CD4-positive, alpha-beta T cell treated with Interleukin-4 for 4 hours (primary cell): ENCODE measurements around the gene PHLPP1.

Experiments used
- DNase-seq: peaks from one replicate; pipeline ENCODE4 v3.0.0-alpha.2; 2020

PHLPP1 gene

DNA sequence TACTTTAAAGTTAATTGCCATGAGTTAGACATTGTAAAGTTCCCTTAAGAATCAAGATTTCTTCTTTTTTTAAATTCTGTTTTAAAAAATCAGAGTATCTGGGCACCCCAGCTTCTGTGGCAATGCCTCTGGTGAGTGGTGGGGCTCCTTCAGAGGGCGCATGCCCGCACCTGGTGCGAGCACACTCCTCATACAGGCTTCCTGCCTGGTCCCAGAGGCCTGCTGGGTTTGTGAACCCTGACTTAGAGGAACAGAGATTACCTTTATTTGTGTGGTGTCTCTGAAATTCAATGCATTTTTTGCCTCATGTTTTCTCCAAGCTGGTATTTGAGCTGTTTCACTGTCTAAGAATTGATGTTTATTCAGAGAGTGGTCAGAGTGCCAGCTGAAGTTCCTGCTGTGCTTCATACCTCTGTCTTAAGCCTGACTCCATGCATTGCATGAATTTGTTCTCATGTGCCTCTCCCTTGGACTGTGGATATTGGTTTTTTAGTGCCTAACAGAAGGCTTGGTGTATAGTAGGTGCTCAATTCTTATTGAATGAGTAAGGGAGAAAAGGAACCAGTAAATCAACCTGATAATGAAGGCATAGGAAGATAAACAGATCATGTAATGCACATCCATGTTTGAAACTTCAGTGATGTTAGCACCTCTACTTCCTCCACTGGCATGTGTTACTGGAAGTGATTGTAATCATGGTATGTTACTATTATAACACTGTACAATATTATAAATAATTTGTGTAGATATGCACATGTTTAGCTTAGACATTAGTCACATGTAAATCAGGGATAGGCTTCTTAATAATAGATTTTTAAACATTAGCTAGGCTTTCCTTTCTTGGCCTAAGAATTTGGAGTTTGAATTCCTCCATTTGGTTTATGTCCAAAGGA lies 29.0 kb downstream of the PHLPP1 start:
- no peak for DNase-seq

DNA sequence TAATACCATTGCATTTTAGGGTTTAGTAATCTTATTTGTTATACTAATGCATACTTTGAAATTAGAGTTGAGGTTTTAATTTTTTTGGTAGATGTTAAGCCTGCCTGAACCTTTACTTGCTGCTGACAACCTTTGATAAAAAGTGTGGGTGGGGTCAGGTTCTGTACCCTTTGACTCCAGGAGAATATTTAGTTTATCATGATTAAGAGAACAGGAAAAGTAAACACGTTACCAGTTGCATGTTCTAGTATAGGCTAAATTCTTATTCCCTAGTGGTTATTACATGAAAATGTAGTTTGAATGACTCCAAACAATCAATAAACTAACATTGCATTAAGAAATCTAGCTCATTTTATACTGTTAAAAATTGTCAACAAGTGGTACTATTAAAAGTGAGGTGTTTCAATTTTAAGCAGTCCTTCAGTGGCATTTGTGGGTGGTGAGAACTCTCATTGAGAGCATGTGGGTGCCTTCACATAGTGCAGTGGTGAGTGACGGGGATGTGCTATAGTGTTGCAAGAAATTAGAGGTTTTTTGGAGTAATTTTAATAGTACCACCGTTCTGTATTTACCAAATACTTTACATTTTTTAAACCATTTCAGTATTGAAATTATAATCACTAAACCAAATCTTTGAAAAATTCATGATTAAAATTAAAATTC lies 29.9 kb downstream of the PHLPP1 start:
- no peak for DNase-seq

DNA sequence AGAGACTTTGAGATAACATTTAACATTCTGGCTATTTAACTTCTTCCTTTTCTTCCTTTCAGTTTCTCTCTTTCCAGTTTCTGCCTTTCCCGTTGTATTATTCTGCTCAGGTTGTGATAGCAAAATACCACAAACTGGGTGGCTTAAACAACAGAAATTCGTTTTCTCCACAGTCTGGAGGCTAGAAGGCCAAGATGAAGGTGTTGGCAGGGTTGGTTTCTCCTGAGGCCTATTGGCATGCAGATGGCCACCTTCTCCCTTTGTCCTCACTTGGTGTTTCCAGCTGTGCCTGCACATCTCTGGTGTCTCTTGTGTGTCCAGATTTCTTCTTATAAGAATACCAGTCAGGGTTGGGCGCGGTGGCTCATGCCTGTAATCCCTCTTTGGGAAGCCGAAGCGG lies 34.0 kb downstream of the PHLPP1 start:
- no peak for DNase-seq

DNA sequence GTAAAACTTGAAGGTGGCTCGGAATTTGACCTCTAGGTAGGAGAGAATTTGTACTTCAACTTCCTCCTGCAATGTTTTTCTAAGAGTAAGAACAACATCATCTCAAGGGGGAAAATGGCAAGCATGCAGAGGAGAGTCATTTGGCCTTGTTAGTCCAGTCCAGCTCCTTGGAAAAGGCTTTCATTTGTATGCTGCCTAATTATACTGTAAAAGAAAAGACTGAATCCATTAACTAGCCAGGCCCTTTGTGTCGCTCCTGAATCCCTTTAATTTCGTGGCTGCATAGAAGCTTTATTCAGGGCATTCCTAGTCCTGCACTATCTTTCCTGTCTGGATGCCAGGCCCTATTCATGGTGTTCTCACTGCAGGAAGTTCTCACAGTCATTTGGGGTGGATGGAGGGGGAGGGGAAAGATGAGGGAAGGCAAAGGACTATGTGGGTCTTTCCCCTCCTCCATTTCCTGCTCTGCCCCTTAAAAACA lies 36.0 kb downstream of the PHLPP1 start:
- no peak for DNase-seq

DNA sequence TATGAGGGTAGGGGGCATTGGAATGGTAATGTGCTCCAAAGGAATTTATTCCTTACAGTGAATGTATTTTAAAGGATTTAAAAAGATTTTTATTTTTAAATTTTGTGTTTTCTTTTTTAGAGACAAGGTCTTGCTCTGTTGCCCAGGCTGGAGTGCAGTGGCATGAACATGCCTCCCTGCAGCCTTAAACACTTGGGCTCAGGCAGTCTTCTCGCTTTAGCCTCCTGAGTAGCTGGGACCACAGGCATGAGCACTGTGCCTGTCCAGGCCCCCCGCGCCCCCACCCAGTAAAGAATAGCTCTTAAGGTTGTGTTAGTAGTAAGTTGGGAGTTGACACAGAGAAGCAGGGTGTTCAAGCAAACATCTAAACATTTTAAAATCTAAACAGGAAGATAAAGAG lies 36.6 kb downstream of the PHLPP1 start:
- DNase-seq = no peak

DNA sequence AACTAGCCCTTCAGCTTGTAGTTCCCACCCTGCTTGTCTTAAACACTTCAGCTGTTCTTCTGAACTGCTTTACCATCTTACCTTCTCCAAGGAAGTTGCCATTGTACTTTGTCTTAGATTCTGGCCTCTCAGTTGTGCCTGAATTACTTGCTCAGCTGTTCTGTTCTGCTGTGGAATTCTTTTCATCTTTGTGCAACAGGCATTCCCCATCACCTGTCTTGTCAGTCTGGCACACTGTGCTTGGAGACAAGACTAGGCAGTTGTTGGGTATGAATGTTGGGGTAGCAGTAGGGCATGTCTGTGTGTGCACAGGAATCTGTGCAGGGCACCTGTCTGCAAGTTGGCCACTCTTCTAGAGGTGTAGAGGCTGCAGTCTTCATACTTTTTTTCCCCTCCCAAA lies 38.7 kb downstream of the PHLPP1 start:
- no peak for DNase-seq

DNA sequence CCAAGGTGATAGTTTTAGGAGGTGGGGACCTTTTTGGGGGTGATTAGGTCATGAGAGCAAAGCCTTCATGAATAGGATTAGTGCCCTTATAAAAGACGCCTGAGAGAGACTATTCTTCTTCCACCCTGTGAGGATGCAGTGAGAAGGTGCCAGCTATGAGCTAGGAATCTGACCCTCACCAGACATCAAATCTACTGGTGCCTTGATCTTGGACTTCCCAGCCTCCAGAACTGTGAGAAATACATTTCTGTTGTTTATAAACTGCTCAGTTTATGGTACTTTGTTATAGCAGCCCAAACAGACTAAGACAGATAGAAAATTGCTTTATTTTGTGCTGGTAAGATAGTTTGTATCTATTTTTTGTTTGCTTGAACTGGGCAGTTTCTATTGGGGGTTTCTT lies 40.1 kb downstream of the PHLPP1 start:
- DNase-seq = no peak

DNA sequence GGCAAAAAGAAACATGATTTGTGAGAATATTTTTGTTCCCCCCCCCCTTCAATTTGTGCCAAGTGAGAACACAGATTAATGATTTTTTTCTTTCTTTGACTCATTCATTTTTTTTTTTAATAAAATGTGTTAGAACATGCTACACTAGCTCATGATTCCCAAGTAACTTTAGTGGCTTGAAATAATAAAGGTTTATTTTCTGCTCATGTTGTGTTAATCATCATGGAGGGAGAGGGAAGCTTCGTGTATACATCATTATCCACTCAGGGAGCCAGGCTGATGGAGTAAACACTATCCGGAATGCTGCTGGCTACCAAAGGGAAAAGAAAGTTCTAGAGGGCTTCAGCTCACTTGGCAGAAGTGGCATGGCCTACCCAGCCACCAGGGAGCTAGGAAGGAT lies 40.6 kb downstream of the PHLPP1 start:
- no peak for DNase-seq

DNA sequence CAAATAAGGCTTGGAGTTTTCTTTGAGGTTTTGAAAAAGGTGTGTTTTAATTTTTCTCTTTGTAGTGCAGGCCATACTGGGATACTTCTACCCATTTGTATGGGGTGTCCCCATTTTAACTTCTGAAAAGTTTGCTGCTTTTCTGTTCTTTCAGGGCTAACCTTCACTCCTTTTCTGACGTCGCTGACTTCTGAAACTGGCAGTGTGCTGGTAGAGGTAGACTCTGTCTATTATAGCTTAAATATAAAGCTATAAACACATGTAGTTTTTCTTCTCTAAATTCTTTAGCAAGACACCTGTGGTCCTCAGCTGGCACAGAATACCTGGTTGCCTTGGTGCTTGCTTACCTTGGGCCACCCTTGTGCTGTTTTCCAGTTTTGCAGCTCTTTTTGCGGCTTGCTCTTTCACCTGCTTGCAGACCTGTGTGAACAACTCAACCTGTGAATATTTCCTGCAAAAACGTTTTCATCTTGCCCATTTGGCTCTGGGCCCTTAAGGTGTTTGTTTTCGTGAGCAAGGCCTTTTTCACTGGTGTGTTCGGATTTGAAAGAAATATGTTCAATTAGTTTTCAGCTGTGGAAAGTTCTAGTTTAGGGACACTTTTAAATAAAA lies 42.2 kb downstream of the PHLPP1 start:
- DNase-seq = no peak

DNA sequence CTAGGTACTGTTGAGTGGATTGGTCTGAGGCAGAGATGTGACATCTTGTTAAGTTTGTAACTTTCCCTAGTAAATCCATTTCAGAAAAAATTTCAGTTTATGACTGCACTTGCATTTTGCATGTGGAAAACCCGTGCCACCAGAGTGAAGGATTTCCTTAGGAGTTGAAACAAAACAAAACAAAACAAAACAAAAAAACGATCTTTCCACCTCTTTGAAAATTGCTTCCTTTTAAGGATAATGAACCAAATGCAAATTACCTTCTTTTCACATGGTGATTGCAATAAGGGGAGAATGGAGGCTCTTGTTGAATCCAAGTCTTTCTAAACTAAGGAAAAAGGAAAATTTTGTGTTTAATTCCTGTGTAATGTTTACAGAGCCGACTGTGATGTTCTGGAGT lies 43.2 kb downstream of the PHLPP1 start:
- DNase-seq = no peak

DNA sequence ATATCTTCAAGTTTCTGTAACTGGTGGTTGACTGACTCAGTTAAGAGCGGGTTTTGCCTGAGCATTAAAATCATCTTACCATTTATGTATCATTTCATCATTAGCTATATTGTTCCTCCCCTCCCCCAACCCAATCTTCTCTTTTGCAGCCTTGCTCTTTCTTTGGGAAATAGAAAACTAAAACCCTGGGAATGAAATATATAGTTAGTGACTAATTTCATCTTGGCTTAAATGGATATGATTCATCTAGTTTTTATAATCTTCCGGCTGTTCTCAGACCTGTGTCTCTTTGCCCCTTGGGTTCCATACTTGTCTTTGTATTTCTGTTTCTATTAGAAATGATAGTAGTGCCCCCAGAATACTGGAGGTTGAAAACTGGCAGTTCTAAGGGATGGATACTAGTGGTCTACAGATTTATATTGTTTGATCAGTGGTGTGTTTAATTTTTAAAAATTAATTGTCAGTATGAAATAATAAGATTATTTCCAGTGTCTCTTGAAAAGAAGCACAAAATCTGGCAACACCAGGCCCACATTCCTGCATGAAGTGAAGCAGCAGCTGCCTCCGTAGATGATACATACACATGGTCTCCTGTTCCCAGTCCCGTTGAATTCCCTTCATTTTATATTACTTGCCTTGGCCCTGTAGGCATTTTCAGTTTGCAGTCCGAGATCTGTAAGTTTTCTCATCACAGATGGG lies 44.5 kb downstream of the PHLPP1 start:
- DNase-seq = no peak

DNA sequence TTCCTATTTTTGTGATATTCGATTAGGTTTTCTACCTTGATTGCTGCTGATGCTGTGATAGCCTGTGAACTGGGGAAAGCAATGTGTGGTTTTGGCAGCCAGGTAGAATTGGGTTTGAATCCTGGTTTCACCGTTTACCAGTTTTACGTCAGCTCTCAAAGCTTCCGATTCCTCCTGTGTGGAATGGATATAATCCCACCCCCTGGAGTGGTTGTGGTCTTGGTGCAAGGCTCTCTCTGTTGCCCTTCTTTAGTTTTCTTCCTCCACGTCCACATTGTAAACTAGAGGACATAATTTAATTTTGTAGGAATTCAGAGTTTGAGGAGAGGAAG lies 45.0 kb downstream of the PHLPP1 start:
- no peak for DNase-seq

DNA sequence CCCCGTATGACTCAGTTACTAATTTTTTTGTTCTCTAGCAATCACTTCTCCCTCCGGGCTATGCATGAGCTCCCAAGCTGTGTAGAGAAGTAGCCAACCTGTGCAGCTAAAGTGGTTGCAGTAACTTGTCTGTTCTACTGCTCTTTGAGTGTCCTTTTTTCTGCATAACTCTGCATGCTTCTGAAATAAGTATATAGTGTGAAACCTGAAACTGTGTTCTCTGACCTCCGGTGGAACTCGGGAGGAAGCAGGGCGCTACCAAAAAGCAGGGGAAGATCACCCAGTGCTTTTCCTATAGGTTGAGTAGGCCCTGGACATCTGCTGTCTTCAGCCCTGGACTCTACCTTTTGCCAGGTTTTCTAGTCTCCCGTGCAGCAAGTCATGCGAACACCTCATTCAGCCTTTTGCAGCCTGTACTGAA lies 47.8 kb downstream of the PHLPP1 start:
- no peak for DNase-seq

DNA sequence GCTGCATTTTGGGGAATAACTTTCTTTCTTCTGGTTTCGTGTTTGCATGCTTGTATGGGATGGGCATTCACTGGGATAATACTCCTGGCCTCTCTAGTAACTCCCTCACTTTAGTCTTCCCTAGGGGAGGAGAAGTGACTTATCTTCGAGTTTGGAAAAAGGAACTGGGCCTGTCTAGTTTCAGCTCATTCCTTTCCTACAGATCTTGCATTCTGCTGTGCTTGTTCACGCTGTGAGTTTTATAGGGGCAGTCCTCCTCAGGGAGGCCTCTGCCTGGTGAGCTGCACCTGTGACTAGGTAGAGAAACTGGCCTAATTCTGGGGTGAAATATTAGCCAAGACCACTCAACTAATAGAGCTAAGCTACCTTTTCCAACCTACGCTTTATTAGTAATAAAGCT lies 50.9 kb downstream of the PHLPP1 start:
- DNase-seq = no peak

DNA sequence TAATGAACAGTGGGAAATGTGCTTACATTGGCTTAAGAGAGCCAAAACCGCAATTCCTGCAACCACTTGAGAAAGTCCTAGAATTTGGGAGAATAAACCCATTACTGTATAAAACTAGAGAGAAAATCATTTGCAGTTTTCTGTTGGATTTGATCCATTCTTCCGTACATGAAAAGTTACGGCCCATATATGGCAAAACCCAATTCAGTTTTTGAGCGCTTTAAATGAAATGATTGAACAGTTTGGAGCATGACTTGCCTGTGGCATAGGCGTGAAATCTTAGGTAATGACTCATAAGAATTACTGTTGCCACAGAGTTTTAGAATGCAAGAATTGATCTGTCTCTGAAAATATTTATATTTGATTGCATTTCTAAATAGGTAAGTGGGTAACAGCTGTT lies 52.0 kb downstream of the PHLPP1 start:
- no peak for DNase-seq

DNA sequence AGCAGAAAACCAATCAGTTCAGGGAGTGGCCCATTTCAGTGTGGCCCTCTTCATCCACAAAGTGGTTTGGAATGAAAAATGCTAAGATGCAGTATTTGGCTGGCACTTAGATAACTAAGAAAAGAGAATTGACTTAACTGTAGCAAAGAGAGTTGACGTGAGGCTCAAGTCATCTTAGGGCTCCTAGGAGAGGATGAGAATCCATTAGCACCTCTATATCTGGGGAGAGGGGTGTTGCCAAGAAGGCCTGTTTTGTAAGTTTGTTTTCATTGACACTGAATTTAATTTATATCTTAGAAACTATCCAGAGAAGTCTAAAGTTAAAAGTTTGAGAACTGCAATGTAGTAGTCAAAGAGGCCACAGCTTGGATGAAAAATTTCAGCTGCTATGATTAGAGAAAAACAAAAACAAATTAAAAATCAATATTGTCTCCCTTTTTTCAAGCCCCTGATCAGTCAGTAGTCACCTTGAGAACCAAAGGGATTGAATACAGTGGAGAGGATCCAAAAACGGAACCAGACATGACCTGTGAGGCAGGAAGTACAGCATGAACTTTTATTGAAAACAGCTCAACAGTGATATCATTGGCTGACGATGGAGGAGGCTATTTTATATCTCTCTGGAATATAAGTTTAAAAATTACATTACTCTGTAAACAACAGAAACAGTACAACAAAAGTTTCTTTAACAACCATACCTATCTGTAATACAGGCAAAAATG lies 52.7 kb downstream of the PHLPP1 start:
- DNase-seq = no peak

DNA sequence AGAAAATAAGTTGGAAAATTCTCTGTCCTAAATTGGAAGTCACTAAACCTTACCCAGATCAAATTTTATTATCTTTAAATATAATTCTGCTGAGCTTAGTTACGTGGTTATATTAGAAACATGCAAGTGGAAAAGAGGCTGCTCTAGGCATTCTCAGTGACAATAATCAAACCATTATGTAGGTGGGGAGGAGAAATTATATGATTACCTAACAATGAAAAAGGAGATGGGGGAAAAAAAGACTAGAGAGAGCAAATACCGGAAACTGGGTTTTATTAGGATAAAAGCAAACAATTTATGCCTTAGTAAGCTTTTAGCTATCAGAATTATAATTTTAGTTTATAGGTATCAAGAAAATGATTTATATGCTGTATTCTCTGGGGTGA lies 53.2 kb downstream of the PHLPP1 start:
- DNase-seq = no peak

DNA sequence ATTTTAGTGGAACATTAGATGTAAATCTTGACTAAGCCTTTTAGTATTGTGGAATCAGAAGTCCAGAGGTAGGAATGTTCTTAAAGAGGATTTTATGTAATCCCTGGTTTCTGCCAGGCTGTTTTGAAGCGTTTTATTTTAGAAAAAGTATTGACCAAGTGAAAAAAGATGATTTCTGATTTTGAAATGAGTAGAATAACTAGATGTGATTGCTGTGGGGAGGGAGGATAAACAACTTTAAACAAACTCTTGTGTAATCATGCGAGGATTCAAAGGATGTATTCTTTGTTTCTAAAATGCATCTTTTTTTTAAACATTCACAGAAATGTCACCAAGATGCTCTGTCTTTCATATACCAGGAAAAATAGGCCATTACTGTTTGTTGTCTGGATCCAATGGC lies 53.9 kb downstream of the PHLPP1 start:
- DNase-seq = no peak

DNA sequence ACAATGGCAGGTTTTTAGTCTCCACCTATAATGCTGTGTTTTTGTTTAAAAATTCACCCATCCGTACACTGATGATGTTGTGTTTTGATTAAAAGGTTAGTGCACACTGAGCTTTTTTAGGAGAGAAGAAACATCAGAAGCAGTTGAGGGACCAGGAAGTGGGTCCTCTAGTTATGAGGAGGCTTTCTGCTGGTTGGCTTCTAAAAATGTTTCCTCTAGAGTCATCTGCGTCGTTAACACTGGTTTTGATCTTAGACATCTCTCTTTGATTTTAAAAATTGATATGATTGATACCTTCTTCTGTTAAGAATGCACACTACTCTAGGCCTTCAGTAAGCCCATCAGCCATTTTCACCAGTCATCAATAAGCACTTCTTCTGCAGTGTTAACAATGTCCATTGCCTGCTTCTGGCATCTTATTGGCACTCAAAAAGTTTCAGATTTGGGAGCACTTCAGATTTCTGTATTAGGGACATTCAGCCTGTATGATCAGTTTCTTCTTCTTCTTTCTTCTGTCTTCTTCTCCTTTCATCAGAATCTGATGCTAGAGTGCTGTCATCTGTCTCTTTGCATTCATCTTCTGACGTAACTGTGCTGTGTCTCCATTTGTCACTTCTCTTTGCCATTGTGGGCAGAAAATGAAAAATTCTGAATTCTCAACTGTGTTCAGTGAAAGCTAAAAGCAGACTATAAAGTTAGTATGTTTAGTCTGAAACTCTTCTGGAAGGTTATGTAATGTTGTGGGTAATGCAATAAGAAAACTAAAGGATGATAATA lies 56.3 kb downstream of the PHLPP1 start:
- no peak for DNase-seq

DNA sequence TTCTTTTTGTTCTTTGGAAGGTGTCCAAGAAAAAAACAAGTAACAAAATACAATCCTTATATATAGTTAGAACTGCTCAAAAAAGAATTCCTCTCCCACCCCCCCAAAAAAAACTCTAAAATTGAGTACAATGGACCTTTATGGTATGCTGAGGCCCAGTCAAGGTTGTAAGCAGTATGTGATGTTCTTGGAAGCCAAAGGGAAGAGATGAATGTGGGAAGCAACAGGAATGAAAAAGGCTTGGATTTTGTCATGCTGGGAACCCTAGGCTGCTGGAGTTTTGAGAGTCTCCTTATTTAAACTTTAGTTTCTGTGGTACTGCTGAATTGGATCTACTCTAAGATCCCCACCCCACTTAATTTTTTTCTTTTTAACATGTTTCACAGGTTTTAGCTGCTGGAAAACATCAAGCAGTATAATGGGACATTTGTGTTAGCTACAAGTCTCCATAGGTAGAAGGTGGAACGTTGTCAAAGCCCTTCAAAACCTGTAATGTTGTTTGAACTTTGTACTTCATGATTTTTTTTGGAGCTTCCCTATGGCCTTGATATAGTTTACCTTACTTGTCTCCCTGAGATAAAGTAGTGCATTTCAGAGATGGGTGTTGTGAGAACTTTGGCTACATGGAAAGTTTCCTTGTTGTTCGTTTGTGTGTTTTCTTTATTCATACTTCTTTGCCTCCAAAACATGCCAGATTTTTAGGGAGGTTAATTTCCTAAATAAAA lies 57.7 kb downstream of the PHLPP1 start:
- DNase-seq = no peak

DNA sequence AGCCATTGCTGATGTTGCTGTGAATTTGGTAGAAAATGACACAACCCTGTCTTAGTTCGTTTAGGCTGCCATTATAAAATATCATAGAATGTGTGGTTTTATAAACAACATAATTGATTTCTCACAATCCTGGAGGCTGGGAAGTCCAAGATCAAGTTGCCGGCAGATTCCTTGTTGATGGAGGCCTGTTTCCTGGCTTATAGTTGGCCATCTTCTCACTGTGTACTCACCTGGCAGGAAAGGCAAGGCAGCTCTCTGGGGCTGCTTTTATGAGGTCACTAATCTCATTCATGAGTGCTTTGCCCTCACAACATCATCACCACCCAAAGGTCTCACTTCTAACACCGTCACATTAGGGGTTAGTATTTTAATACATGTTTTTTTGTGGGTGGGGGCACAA lies 58.4 kb downstream of the PHLPP1 start:
- DNase-seq = no peak
